Bronchial epithelial cell (primary cell): Measurements from ENCODE around the gene MTA1. TPM values are rescaled to one million over a fixed set of nuclear protein-coding genes. Genes with fewer than 3 reads are reported as not detected.

Experiments used
- DNase-seq: peaks from one replicate; pipeline ENCODE4 v3.0.0-alpha.2; 2010; ENCODE audit warnings: low read depth
- FAIRE-seq: peaks from 2 replicates; lab custom pipeline; 2011; peaks lifted over from hg19 to GRCh38; lab: Jason Lieb, UNC
- H3K27me3 ChIP-seq: 2 replicates; pipeline ENCODE4 v1.5.1; 2011; ENCODE audit warnings: low read length; ENCODE audit not compliant: control insufficient read depth, insufficient read depth
- H3K36me3 ChIP-seq: 2 replicates; pipeline ENCODE4 v1.5.1; 2011; ENCODE audit warnings: low read length; ENCODE audit not compliant: control insufficient read depth, insufficient read depth
- H3K4me3 ChIP-seq: 2 replicates; pipeline ENCODE4 v1.5.1; 2011; ENCODE audit warnings: mild to moderate bottlenecking, low read depth, low read length, control low read depth
- total RNA-seq: library from RNA; depleted of rRNA; stranded (reverse); fragments of >200 nt; gene quantifications from 2 replicates; pipeline ENCODE4 v1.2.1, GENCODE V29; 2014
- TF ChIP-seq, protein P1 (sequence below): IDR thresholded peaks from 2 replicates; pipeline ENCODE4 v1.5.1; 2011; ENCODE audit warnings: mild to moderate bottlenecking, moderate library complexity, low read length, control low read depth, inconsistent platforms; ENCODE audit not compliant: insufficient read depth, severe bottlenecking

Gene MTA1
- total RNA-seq, 1 donor from 2014 or later, result 25.5 TPM

DNA sequence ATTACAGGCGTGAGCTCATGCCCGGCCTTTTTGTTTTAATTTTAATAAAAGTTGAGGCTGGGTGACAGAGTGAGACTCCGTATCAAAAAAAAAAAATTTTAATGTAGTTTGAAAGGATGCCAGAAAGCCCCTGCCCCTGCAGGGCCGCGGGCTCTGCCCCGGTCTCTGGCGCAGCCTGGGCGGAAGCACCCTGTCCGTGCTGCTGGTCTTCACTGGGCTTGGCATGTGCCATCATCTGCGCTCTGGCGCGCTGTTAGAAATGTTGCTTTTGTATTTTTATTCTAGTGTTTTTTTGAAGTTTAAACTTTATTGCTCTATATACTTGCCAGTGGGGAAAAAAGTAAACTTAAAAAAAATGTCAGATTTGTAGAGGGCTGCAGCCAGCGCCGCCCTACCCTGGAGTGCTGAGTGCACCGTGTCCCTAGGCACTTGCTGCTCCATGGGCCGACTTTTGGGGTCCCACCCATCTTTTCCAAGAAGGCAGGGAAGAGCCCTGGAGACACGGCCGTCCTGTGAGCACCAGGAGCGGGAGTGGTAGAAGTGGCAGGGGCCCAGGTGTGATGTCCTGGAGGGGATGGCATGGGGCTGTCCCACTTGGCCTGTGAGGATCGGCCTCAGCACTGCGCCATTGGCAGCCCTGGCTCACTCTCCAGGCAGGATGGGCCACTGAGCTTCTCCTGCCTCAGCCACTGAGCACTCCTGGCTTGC is 4.0 kb downstream of the MTA1 start:
- no peak for FAIRE-seq
- Histone ChIP-seq H3K36me3 (peaks cover 8% of the 10 kb centered on the region), H3K4me3 (no peak overlapping the region), H3K27me3 (no peaks in the 10 kb centered on the region)
- no peak for DNase-seq
- TF ChIP-seq, protein P1, sequence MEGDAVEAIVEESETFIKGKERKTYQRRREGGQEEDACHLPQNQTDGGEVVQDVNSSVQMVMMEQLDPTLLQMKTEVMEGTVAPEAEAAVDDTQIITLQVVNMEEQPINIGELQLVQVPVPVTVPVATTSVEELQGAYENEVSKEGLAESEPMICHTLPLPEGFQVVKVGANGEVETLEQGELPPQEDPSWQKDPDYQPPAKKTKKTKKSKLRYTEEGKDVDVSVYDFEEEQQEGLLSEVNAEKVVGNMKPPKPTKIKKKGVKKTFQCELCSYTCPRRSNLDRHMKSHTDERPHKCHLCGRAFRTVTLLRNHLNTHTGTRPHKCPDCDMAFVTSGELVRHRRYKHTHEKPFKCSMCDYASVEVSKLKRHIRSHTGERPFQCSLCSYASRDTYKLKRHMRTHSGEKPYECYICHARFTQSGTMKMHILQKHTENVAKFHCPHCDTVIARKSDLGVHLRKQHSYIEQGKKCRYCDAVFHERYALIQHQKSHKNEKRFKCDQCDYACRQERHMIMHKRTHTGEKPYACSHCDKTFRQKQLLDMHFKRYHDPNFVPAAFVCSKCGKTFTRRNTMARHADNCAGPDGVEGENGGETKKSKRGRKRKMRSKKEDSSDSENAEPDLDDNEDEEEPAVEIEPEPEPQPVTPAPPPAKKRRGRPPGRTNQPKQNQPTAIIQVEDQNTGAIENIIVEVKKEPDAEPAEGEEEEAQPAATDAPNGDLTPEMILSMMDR, result no peak

DNA sequence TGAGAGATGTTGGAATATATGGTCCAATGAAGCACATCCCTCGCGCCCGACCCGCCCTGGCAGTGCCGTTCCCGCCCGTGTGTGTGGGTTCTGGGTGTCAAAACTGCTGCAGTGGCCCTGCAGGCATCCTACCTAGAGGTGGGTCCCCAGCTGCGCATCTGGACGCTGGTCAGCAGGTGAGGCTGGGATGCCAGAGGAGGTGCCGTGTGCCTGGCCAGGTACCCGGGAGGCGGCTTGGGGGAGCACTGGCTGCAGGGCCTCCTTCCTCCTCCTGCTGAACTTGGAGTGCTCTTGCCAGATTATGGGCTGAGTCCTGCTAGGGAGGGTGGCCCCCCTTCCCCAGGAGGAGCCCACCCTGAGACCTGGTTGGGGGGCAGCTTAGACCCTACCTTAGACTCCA is 5.2 kb downstream of the MTA1 start:
- no peak for DNase-seq
- Histone ChIP-seq H3K27me3 (no peaks in the 10 kb centered on the region), H3K36me3 (peaks cover 8% of the 10 kb centered on the region), H3K4me3 (no peak overlapping the region)
- no peak for FAIRE-seq
- TF ChIP-seq, protein P1, result no peak

DNA sequence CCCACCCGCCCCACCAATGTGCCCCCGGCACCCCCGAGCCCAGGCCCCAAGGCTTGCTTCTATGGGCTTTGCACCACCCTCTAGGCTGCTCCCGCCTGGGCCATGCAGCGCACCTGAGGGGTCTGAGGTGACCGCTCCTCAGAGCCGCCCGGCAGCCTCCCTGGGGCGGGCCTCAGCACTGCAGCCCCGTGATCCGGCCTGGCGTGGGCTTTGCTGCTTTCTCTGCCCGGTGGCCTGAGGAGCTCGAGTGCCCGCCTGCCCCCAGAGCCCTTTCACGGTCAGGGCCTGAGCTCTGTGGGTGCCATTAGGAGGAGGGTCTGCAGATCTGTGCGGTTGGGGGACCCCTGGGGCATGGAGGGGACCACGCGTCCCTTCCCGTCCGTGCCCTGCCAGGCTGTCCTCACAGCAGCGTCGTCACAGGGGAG is 6.2 kb downstream of the MTA1 start:
- Histone ChIP-seq H3K27me3 (no peaks in the 10 kb centered on the region), H3K36me3 (peaks cover 8% of the 10 kb centered on the region), H3K4me3 (no peak overlapping the region)
- TF ChIP-seq, protein P1, result no peak
- no peak for DNase-seq
- no peak for FAIRE-seq

DNA sequence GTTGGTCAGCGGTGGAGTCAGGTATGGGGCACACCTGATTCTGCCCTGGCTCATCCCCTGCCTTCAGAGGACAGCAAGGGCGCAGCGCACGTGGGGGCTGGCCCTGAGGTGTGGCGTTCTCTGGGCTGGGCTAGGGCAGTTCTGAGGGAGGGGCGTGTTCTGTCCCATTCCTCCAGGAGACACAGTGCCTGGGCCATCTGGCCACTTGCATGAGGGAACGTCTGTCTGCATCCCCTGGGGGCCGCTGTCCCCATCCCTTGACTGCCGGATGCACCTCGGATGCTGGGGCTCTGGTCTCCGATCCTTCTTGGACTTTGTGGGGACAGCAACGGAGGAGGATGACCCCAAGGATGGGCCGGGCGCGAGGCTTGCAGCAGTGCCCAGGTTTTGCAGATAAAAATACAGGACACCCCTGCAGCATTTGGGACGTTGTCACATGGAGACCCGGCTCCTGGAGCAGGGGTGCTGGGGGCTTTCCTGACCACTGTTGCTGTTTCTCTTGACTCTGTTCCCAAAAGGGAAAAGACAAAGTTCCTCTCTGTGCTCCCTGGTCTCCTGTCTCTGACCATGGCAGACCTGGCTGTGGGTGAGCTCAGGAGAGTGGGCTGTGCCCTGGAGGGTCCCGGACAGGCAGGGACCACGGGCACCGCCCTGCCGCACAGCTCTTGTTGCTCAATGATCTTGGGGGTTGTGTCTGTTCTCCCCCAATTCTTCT is 6.9 kb downstream of the MTA1 start:
- TF ChIP-seq, protein P1, result no peak
- H3K36me3 ChIP-seq, result peaks cover 8% of the 10 kb centered on the region
- no peak overlapping the region for H3K4me3 ChIP-seq

DNA sequence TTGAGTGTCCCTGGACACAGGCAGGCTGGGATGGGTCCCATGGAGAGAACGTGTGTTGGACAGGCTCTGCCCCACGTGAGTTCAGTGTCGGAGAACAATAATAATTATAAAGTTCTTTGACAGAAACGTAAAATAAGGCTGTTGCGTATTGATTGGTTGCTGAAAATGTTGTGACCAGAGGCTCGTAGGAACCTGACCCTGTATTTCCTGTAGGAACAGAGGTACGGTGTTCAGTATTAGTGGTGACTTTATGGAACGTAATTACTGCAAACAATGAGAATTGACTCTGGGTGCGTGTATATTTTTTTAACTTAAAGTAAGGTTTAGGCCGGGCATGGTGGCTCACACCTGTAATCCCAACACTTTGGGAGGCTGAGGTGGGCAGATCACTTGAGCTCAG is 7.8 kb downstream of the MTA1 start:
- Histone ChIP-seq H3K4me3 (no peak overlapping the region), H3K36me3 (peaks cover 8% of the 10 kb centered on the region), H3K27me3 (no peaks in the 10 kb centered on the region)
- FAIRE-seq (no peak), DNase-seq (no peak)
- TF ChIP-seq, protein P1, result no peak

More for the DNA sequence above, 6.9 kb downstream of the MTA1 start:
- no peak for FAIRE-seq
- no peaks in the 10 kb centered on the region for H3K27me3 ChIP-seq
- DNase-seq, result no peak
